K562 (cell line): ENCODE measurements around the gene COX6A2. TPM values are rescaled to one million over a fixed set of nuclear protein-coding genes. Genes with fewer than 3 reads are reported as not detected.

Source experiments
- ATAC-seq: fragments of 200-7000 bp; cut with Tn5 transposase; 3 replicates; pipeline ENCODE4 v1.9.1; 2020; ENCODE audit warnings: moderate library complexity
- BruUV-seq: library from RNA; stranded (reverse); fragments of 400-500 nt; replicated peaks from 2 replicates; lab custom pipeline; 2021; lab: Mats Ljungman, UMichigan
- CTCF ChIA-PET: fragments of 300-600 bp; formaldehyde crosslinking; extraction: SDS; loops from one replicate; lab custom pipeline; 2021; ENCODE audit warnings: low intra/inter-chr PET ratio; lab: Yijun Ruan, JAX
- POLR2A ChIA-PET: fragments of 300-600, 350-650 bp; sonication (Branson Sonifier 250); formaldehyde crosslinking; extraction: SDS; loops from one replicate; lab custom pipeline; 2021; ENCODE audit warnings: antibody characterized with exemption, inconsistent platforms; lab: Yijun Ruan, JAX
- DNase-seq, 4 experiments: peaks; one replicate each; pipeline versions ENCODE4 v3.0.0 to v3.0.0-alpha.2; 2011 to 2018; ENCODE audit warnings: low spot score in 3 of 4, mixed read lengths in 3 of 4; ENCODE audit errors: extremely low read depth in 1 of 4
- FAIRE-seq: peaks from 2 replicates; lab custom pipeline; 2011; peaks lifted over from hg19 to GRCh38; lab: Jason Lieb, UNC
- H2AFZ ChIP-seq: 2 replicates; pipeline ENCODE4 v1.6.0; 2011; ENCODE audit warnings: low read depth, low read length, control low read depth, inconsistent platforms
- H3K27ac ChIP-seq: fragments of 200-600 bp; 3 replicates; pipeline ENCODE4 v1.8.0; 2011; ENCODE audit warnings: low read depth, mild to moderate bottlenecking, control low read depth, inconsistent platforms, low read length, moderate library complexity, mixed read lengths; ENCODE audit errors: extremely low read depth
- H3K27me3 ChIP-seq, 2 experiments: fragments of 300-600 bp in 1 of 2; 2 replicates in 1 of 2; 3 replicates in 1 of 2; pipeline versions ENCODE4 v1.6.0 to v1.8.0; 2011; ENCODE audit warnings: inconsistent platforms in 2 of 2, low read length in 2 of 2, mild to moderate bottlenecking in 1 of 2, mixed read lengths in 1 of 2, moderate library complexity in 1 of 2; ENCODE audit not compliant: control insufficient read depth in 2 of 2, insufficient read depth in 2 of 2
- H3K36me3 ChIP-seq: fragments of 300-600 bp; 3 replicates; pipeline ENCODE4 v1.8.0; 2011; ENCODE audit warnings: mild to moderate bottlenecking, low read length, inconsistent platforms; ENCODE audit not compliant: control insufficient read depth, insufficient read depth
- H3K4me1 ChIP-seq, 2 experiments: fragments of 200-600 bp in 1 of 2; replicated peaks in 1 of 2; 2 replicates in 1 of 2; 3 replicates in 1 of 2; pipeline versions ENCODE4 v1.5.1 to v1.8.0; 2011; ENCODE audit warnings: inconsistent platforms in 2 of 2, low read length in 2 of 2, mild to moderate bottlenecking in 1 of 2, mixed read lengths in 1 of 2, moderate library complexity in 1 of 2; ENCODE audit not compliant: control insufficient read depth in 2 of 2, insufficient read depth in 2 of 2
- H3K4me2 ChIP-seq: 2 replicates; pipeline ENCODE4 v1.6.1; 2011; ENCODE audit warnings: low read length, control low read depth, inconsistent platforms, mixed read lengths; ENCODE audit not compliant: insufficient read depth
- H3K4me3 ChIP-seq: fragments of 200-600 bp; sonication (generic), shearing (Covaris generic); 2 replicates; pipeline ENCODE4 v1.5.1; 2016; ENCODE audit warnings: control low read depth, inconsistent platforms
- H3K79me2 ChIP-seq: fragments of 200-600 bp; 3 replicates; pipeline ENCODE4 v1.8.0; 2011; ENCODE audit warnings: low read length, inconsistent platforms; ENCODE audit not compliant: control insufficient read depth, insufficient read depth
- H3K9ac ChIP-seq, 2 experiments: 2 replicates each; pipeline versions ENCODE4 v1.6.0 to v1.6.1; 2011; ENCODE audit warnings: low read depth in 2 of 2, low read length in 2 of 2, control low read depth in 1 of 2, inconsistent platforms in 1 of 2, mild to moderate bottlenecking in 1 of 2, mixed read lengths in 1 of 2; ENCODE audit not compliant: insufficient read depth in 1 of 2
- H3K9me1 ChIP-seq: one replicate; pipeline ENCODE4 v1.6.0; 2011; ENCODE audit warnings: inconsistent platforms, mild to moderate bottlenecking, low read length, moderate library complexity; ENCODE audit not compliant: control insufficient read depth, insufficient read depth
- H3K9me3 ChIP-seq: replicated peaks from 2 replicates; pipeline ENCODE4 v1.5.1; 2011; ENCODE audit warnings: low read depth, low read length, inconsistent platforms; ENCODE audit not compliant: control insufficient read depth, insufficient read depth
- H4K20me1 ChIP-seq: replicated peaks from 2 replicates; pipeline ENCODE4 v1.6.1; 2011; ENCODE audit warnings: low read length, inconsistent platforms, mixed read lengths; ENCODE audit not compliant: control insufficient read depth, insufficient read depth
- CBX2 ChIP-seq: fragments of 200-600 bp; sonication (generic); IDR thresholded peaks from one replicate; pipeline ENCODE4 v1.6.1; 2012; ENCODE audit warnings: mild to moderate bottlenecking, low read length, inconsistent platforms; ENCODE audit not compliant: insufficient read depth, poor library complexity, severe bottlenecking
- CBX8 ChIP-seq: fragments of 200-600 bp; sonication (generic); IDR thresholded peaks from 2 replicates; pipeline ENCODE4 v1.6.1; 2012; ENCODE audit warnings: borderline replicate concordance, mixed run types, low read depth, mild to moderate bottlenecking, moderate library complexity, mixed read lengths, low read length, control low read depth, inconsistent platforms; ENCODE audit not compliant: poor library complexity, severe bottlenecking; ENCODE audit errors: extremely low read depth
- HMBOX1 ChIP-seq: sonication (generic); IDR thresholded peaks from 2 replicates; pipeline ENCODE4 v1.6.1; 2016
- MCM5 ChIP-seq: fragments of 450-650 bp; IDR thresholded peaks from 2 replicates; pipeline ENCODE4 v1.6.1; 2016; ENCODE audit warnings: low read depth
- NCOA6 ChIP-seq: fragments of 450-650 bp; IDR thresholded peaks from 2 replicates; pipeline ENCODE4 v1.6.1; 2017; ENCODE audit warnings: mild to moderate bottlenecking
- NR2C2 ChIP-seq, 2 experiments: fragments of 200-800 bp in 1 of 2; sonication (Bioruptor generic) in 1 of 2; sonication (generic) in 1 of 2; formaldehyde crosslinking in 1 of 2; IDR thresholded peaks; 2 replicates each; pipeline versions ENCODE4 v1.6.1 to v1.8.0; 2016 to 2022; ENCODE audit warnings: mild to moderate bottlenecking in 1 of 2, missing compliant biosample characterization in 1 of 2, missing genetic modification characterization in 1 of 2, missing genetic modification reagents in 1 of 2
- SAFB2 ChIP-seq: fragments of 200-400 bp; formaldehyde crosslinking; IDR thresholded peaks from 2 replicates; pipeline ENCODE4 v1.6.1; 2018; ENCODE audit warnings: borderline replicate concordance, low read length, low read depth, moderate library complexity; ENCODE audit not compliant: severe bottlenecking
- SIN3A ChIP-seq, 2 experiments: fragments of 150-350 bp in 1 of 2; IDR thresholded peaks; 2 replicates each; pipeline ENCODE4 v1.6.1; 2011 to 2016; ENCODE audit warnings: borderline replicate concordance in 2 of 2, low read depth in 2 of 2, low read length in 2 of 2, mild to moderate bottlenecking in 2 of 2, moderate library complexity in 2 of 2; ENCODE audit not compliant: control insufficient read depth in 1 of 2
- SRSF9 ChIP-seq: fragments of 200-400 bp; formaldehyde crosslinking; IDR thresholded peaks from 2 replicates; pipeline ENCODE4 v1.6.1; 2017; ENCODE audit warnings: low read depth, low read length, borderline replicate concordance
- TCF3 ChIP-seq: sonication (generic); formaldehyde crosslinking; IDR thresholded peaks from 2 replicates; pipeline ENCODE4 v1.4.0; 2020; ENCODE audit warnings: mild to moderate bottlenecking, missing genetic modification reagents
- TEAD4 ChIP-seq, 2 experiments: sonication (generic) in 1 of 2; formaldehyde crosslinking in 1 of 2; IDR thresholded peaks; 2 replicates each; pipeline versions ENCODE4 v1.6.1 to v1.8.0; 2012 to 2022; ENCODE audit warnings: borderline replicate concordance in 1 of 2, inconsistent platforms in 1 of 2, low read length in 1 of 2, mild to moderate bottlenecking in 1 of 2, missing genetic modification reagents in 1 of 2
- ZBTB8A ChIP-seq: fragments of 450-650 bp; IDR thresholded peaks from 2 replicates; pipeline ENCODE4 v1.6.1; 2018; ENCODE audit warnings: mild to moderate bottlenecking, moderate library complexity; ENCODE audit not compliant: partially characterized antibody
- whole genome bisulfite sequencing: fragments of 100-300 bp; shearing (Covaris generic); methylation state at CpG from one replicate; pipeline ENCODE4 v1.1.6; 2016; ENCODE audit warnings: low coverage, mixed read lengths; ENCODE audit not compliant: insufficient coverage; ENCODE audit errors: missing lambda C conversion rate; 5-methylcytosine and 5-hydroxymethylcytosine counted together
- in situ Hi-C: fragments of 300-500 bp; cut with MboI; formaldehyde crosslinking; loops from 4 replicates; pipeline ENCODE4 v1.15.0; 2018; ENCODE audit warnings: inconsistent platforms, mixed read lengths
- intact Hi-C: fragments of 100-400 bp; cut with micrococcal nuclease; formaldehyde crosslinking; loops from 2 replicates; pipeline ENCODE4 v1.14.2; 2022
- polyA plus RNA-seq, 8 experiments: library from polyadenylated mRNA; depleted of rRNA in 4 of 8; stranded (reverse) in 5 of 8; unstranded in 3 of 8; fragments of >200 nt; fragmentation: Nextera tagmentation in 2 of 8; fragmentation: Illumina TruSeq in 1 of 8; extraction: Ambion mirVana in 2 of 8; extraction: Trizol in 1 of 8; gene quantifications; 2 replicates each; pipeline versions ENCODE4 v1.2.1 to v1.2.3, GENCODE V29; 2011 to 2014; ENCODE audit warnings: inconsistent platforms in 1 of 8, missing spikeins in 1 of 8
- total RNA-seq, 7 experiments: library from RNA; depleted of rRNA in 6 of 7; stranded (reverse); fragments of >200 nt in 6 of 7; fragmentation: Illumina TruSeq in 2 of 7; extraction: Trizol in 2 of 7; gene quantifications; 2 replicates each; pipeline versions ENCODE4 v1.2.1 to v1.2.3, GENCODE V29; 2011 to 2021; ENCODE audit warnings: low replicate concordance in 1 of 7
- TF ChIP-seq, protein P1 (sequence below): fragments of 250-450 bp; sonication (Bioruptor Pico); IDR thresholded peaks from 2 replicates; pipeline ENCODE4 v1.4.0; 2020; ENCODE audit warnings: mild to moderate bottlenecking, moderate library complexity
- TF ChIP-seq, protein P2 (sequence below): fragments of 250-450 bp; sonication (Bioruptor Pico); IDR thresholded peaks from 2 replicates; pipeline ENCODE4 v1.4.0; 2020

COX6A2 gene
- total and polyA plus RNA-seq, 9 of the 15 experiments (the other 6 are each of a cell fraction or from before 2014, with no cell fraction given): not detected

- Histone ChIP-seq H3K9me3 (no peaks in the 10 kb centered on the region), H3K4me3 (no peak overlapping the region), H4K20me1 (no peaks in the 10 kb centered on the region), H2AFZ (no peak overlapping the region), H3K4me1 (peaks cover 0 to 5% of the 10 kb centered on the region in 2 experiments; a peak in 1 of 5 replicates), H3K4me2 (no peak overlapping the region), H3K9ac (no peak overlapping the region), H3K27me3 (peaks cover 13 to 38% of the 10 kb centered on the region in 2 experiments), H3K9me1 (no peaks in the 10 kb centered on the region), H3K27ac (no peak overlapping the region), H3K79me2 (no peaks in the 10 kb centered on the region), H3K36me3 (no peaks in the 10 kb centered on the region)
- BruUV-seq: no TSS peak
- no peak for FAIRE-seq
- no peak for ATAC-seq
- WGBS: 0% methylated on average over 2 of the region's 2 CpGs
- CTCF ChIA-PET: no interaction called here
- intact Hi-C loops (loop anchor here (10.0 kb wide), 3 partner anchors 56 to 486 kb away; partner anchors contain the start of genes ZNF267 and ZNF843), in situ Hi-C loops (loop anchor here (10.0 kb wide), 1 partner anchor 306 kb away; no protein-coding TSS in a partner anchor)
- POLR2A ChIA-PET: interaction anchor here (0.9 kb wide), 1 partner anchor 267 kb away, joined by 3 read pairs; no protein-coding TSS in a partner anchor
- DNase-seq: no peak
- TF ChIP-seq MCM5 (no peak), NCOA6 (no peak), ZBTB8A (no peak), TEAD4 (IDR thresholded peaks at IDR 0.05; ENCODE audit: low read length) (no peak), TEAD4 (CRISPR knock-in tag; IDR thresholded peaks at IDR 0.05; ENCODE audit: borderline replicate concordance) (no peak), SRSF9 (no peak), SIN3A (IDR thresholded peaks at IDR 0.05; ENCODE audit: borderline replicate concordance in 2 of 2, control insufficient read depth in 1 of 2, low read depth in 2 of 2, low read length in 2 of 2) (no peak), NR2C2 (CRISPR knock-in tag; IDR thresholded peaks at IDR 0.05) (no peak), NR2C2 (tag; IDR thresholded peaks at IDR 0.05) (no peak), CBX2 (peak; percentile 60), HMBOX1 (no peak), SAFB2 (no peak), CBX8 (peak; percentile 66), TCF3 (CRISPR knock-in tag) (no peak)
- TF ChIP-seq, protein P1, sequence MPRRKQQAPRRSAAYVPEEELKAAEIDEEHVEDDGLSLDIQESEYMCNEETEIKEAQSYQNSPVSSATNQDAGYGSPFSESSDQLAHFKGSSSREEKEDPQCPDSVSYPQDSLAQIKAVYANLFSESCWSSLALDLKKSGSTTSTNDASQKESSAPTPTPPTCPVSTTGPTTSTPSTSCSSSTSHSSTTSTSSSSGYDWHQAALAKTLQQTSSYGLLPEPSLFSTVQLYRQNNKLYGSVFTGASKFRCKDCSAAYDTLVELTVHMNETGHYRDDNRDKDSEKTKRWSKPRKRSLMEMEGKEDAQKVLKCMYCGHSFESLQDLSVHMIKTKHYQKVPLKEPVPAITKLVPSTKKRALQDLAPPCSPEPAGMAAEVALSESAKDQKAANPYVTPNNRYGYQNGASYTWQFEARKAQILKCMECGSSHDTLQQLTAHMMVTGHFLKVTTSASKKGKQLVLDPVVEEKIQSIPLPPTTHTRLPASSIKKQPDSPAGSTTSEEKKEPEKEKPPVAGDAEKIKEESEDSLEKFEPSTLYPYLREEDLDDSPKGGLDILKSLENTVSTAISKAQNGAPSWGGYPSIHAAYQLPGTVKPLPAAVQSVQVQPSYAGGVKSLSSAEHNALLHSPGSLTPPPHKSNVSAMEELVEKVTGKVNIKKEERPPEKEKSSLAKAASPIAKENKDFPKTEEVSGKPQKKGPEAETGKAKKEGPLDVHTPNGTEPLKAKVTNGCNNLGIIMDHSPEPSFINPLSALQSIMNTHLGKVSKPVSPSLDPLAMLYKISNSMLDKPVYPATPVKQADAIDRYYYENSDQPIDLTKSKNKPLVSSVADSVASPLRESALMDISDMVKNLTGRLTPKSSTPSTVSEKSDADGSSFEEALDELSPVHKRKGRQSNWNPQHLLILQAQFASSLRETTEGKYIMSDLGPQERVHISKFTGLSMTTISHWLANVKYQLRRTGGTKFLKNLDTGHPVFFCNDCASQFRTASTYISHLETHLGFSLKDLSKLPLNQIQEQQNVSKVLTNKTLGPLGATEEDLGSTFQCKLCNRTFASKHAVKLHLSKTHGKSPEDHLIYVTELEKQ: no peak
- TF ChIP-seq, protein P2, sequence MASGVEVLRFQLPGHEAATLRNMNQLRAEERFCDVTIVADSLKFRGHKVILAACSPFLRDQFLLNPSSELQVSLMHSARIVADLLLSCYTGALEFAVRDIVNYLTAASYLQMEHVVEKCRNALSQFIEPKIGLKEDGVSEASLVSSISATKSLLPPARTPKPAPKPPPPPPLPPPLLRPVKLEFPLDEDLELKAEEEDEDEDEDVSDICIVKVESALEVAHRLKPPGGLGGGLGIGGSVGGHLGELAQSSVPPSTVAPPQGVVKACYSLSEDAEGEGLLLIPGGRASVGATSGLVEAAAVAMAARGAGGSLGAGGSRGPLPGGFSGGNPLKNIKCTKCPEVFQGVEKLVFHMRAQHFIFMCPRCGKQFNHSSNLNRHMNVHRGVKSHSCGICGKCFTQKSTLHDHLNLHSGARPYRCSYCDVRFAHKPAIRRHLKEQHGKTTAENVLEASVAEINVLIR (CRISPR knock-in tag): no peak
These were observed 39.6 kb downstream of the COX6A2 start for GRCh38 chr16:31388535-31388934.
